Endothelial cell of umbilical vein (primary cell): ENCODE data around the gene MAP3K19. TPM values are rescaled to one million over a fixed set of nuclear protein-coding genes. Genes with fewer than 3 reads are reported as not detected.

Experiments used
- BruUV-seq: library from RNA; stranded (reverse); fragments of 400-500 nt; replicated peaks from 2 replicates; lab custom pipeline; 2021; lab: Mats Ljungman, UMichigan
- CTCF ChIA-PET: fragments of 300-600, 350-600 bp; sonication (Branson Sonifier 250); formaldehyde crosslinking; loops from one replicate; lab custom pipeline; 2021; ENCODE audit warnings: antibody characterized with exemption, inconsistent platforms; lab: Charles Lee
- POLR2A ChIA-PET: fragments of 300-600, 350-600 bp; sonication (Branson Sonifier 250); formaldehyde crosslinking; loops from one replicate; lab custom pipeline; 2021; ENCODE audit warnings: antibody characterized with exemption, inconsistent platforms; lab: Charles Lee
- DNase-seq: peaks from one replicate; pipeline ENCODE4 v3.0.0-alpha.2; 2011; ENCODE audit warnings: low read depth, low spot score
- FAIRE-seq: peaks from 2 replicates; lab custom pipeline; 2011; peaks lifted over from hg19 to GRCh38; lab: Jason Lieb, UNC
- H2AFZ ChIP-seq: 2 replicates; pipeline ENCODE4 v1.6.0; 2012; ENCODE audit warnings: low read depth, low read length, control low read depth, inconsistent platforms
- H3K27ac ChIP-seq: 2 replicates; pipeline ENCODE4 v1.5.1; 2011; ENCODE audit warnings: low read depth, mild to moderate bottlenecking, control low read depth, low read length, moderate library complexity; ENCODE audit not compliant: insufficient read depth
- H3K27me3 ChIP-seq, 2 experiments: 2 replicates each; pipeline versions ENCODE4 v1.6.0 to v1.6.1; 2011; ENCODE audit warnings: low read length in 2 of 2, mixed read lengths in 1 of 2; ENCODE audit not compliant: control insufficient read depth in 2 of 2, insufficient read depth in 2 of 2
- H3K36me3 ChIP-seq, 2 experiments: 2 replicates in 1 of 2; 3 replicates in 1 of 2; pipeline ENCODE4 v1.5.1; 2011; ENCODE audit warnings: low read length in 2 of 2, mild to moderate bottlenecking in 1 of 2, moderate library complexity in 1 of 2; ENCODE audit not compliant: control insufficient read depth in 2 of 2, insufficient read depth in 2 of 2; ENCODE audit errors: extremely low read depth in 1 of 2
- H3K4me1 ChIP-seq: 3 replicates; pipeline ENCODE4 v1.5.1; 2011; ENCODE audit warnings: mild to moderate bottlenecking, low read length; ENCODE audit not compliant: control insufficient read depth, insufficient read depth; ENCODE audit errors: extremely low read depth
- H3K4me2 ChIP-seq: 2 replicates; pipeline ENCODE4 v1.6.1; 2011; ENCODE audit warnings: low read length, control low read depth, mixed read lengths; ENCODE audit not compliant: insufficient read depth
- H3K4me3 ChIP-seq, 3 experiments: fragments of 200-600 bp in 1 of 3; sonication (generic), shearing (Covaris generic) in 1 of 3; replicated peaks in 1 of 3; 2 replicates each; pipeline ENCODE4 v1.5.1; 2011 to 2016; ENCODE audit warnings: control low read depth in 3 of 3, low read length in 3 of 3, mild to moderate bottlenecking in 2 of 3, inconsistent platforms in 1 of 3, low read depth in 1 of 3, moderate library complexity in 1 of 3; ENCODE audit not compliant: insufficient read depth in 1 of 3
- H3K79me2 ChIP-seq: 2 replicates; pipeline ENCODE4 v1.6.0; 2012; ENCODE audit warnings: low read length, inconsistent platforms; ENCODE audit not compliant: control insufficient read depth, insufficient read depth
- H3K9ac ChIP-seq: replicated peaks from 2 replicates; pipeline ENCODE3; 2011; ENCODE audit warnings: low read length, control low read depth; ENCODE audit not compliant: insufficient read depth; ENCODE audit errors: extremely low read depth
- H3K9me1 ChIP-seq: replicated peaks from 3 replicates; pipeline ENCODE4 v1.6.0; 2011; ENCODE audit warnings: mild to moderate bottlenecking, low read length; ENCODE audit not compliant: control insufficient read depth, insufficient read depth; ENCODE audit errors: extremely low read depth
- H3K9me3 ChIP-seq: replicated peaks from 2 replicates; pipeline ENCODE4 v1.5.1; 2012; ENCODE audit warnings: low read length, inconsistent platforms; ENCODE audit not compliant: control insufficient read depth, insufficient read depth
- H4K20me1 ChIP-seq: replicated peaks from 2 replicates; pipeline ENCODE3; 2011; ENCODE audit warnings: mild to moderate bottlenecking, low read length; ENCODE audit not compliant: control insufficient read depth, insufficient read depth; ENCODE audit errors: extremely low read depth
- EZH2 ChIP-seq: IDR thresholded peaks from 2 replicates; pipeline ENCODE4 v1.6.1; 2012; ENCODE audit warnings: borderline replicate concordance, low read depth, mild to moderate bottlenecking, moderate library complexity, low read length, inconsistent platforms; ENCODE audit not compliant: severe bottlenecking
- FOS ChIP-seq: IDR thresholded peaks from 2 replicates; pipeline ENCODE4 v1.6.1; 2011; ENCODE audit warnings: mild to moderate bottlenecking, low read length, moderate library complexity, borderline replicate concordance; ENCODE audit not compliant: insufficient read depth
- POLR2AphosphoS5 ChIP-seq: IDR thresholded peaks from 2 replicates; pipeline ENCODE4 v1.6.1; 2012; ENCODE audit warnings: low read depth, mild to moderate bottlenecking, control low read depth, low read length, moderate library complexity; ENCODE audit not compliant: insufficient read depth
- dilution Hi-C: fragments of 300-500 bp; cut with MboI; formaldehyde crosslinking; loops from one replicate; pipeline ENCODE4 v1.15.0; 2019; ENCODE audit warnings: low sequenced_read_pairs; ENCODE audit not compliant: extremely low pct_ligation_motif_present
- intact Hi-C: fragments of 100-400 bp; cut with micrococcal nuclease; formaldehyde crosslinking; loops from one replicate; pipeline ENCODE4 v1.10.0; 2022
- polyA plus RNA-seq, 4 experiments: library from polyadenylated mRNA; depleted of rRNA in 3 of 4; stranded (reverse) in 3 of 4; unstranded in 1 of 4; fragments of >200 nt; gene quantifications; 2 replicates each; pipeline versions ENCODE4 v1.2.1 to v1.2.3, GENCODE V29; 2011 to 2012; ENCODE audit warnings: missing spikeins in 1 of 4
- total RNA-seq: library from RNA; stranded (reverse); gene quantifications from 2 replicates; pipeline ENCODE4 v1.2.3, GENCODE V29; 2021
- TF ChIP-seq, protein P1 (sequence below), 2 donors: IDR thresholded peaks; 1 replicate in 1 of 2; 2 replicates in 1 of 2; pipeline ENCODE4 v1.5.1; 2011; ENCODE audit warnings: low read length in 2 of 2, mild to moderate bottlenecking in 2 of 2, moderate library complexity in 2 of 2, control low read depth in 1 of 2, inconsistent platforms in 1 of 2, low read depth in 1 of 2; ENCODE audit not compliant: insufficient read depth in 1 of 2; ENCODE audit errors: extremely low read depth in 1 of 2
- TF ChIP-seq, protein P2 (sequence below): IDR thresholded peaks from 2 replicates; pipeline ENCODE4 v1.6.1; 2011; ENCODE audit not compliant: insufficient read depth, insufficient read length

MAP3K19 gene
- total and polyA plus RNA-seq, 2 donors (not counting 3 experiments of a cell fraction or from before 2014, with no cell fraction given) = not detected

GRCh38 chr2:135094508-135094907 lies 47.3 kb upstream of the MAP3K19 start:
- no peak overlapping the region for H3K4me3 ChIP-seq
- H2AFZ ChIP-seq = no peak overlapping the region
- H3K27ac ChIP-seq = no peak overlapping the region
- intact Hi-C loops (no loop called here), dilution Hi-C loops (no loop called here)
- no peak overlapping the region for H3K9ac ChIP-seq
- H3K9me3 ChIP-seq = no peaks in the 10 kb centered on the region
- no peaks in the 10 kb centered on the region for H4K20me1 ChIP-seq
- BruUV-seq = no TSS peak
- no peak for FAIRE-seq
- ChIA-PET POLR2A (no interaction called here), CTCF (no interaction called here)
- no peak for DNase-seq
- H3K4me1 ChIP-seq = no peaks in the 10 kb centered on the region
- TF ChIP-seq EZH2 = no peak
- TF ChIP-seq, protein P1, sequence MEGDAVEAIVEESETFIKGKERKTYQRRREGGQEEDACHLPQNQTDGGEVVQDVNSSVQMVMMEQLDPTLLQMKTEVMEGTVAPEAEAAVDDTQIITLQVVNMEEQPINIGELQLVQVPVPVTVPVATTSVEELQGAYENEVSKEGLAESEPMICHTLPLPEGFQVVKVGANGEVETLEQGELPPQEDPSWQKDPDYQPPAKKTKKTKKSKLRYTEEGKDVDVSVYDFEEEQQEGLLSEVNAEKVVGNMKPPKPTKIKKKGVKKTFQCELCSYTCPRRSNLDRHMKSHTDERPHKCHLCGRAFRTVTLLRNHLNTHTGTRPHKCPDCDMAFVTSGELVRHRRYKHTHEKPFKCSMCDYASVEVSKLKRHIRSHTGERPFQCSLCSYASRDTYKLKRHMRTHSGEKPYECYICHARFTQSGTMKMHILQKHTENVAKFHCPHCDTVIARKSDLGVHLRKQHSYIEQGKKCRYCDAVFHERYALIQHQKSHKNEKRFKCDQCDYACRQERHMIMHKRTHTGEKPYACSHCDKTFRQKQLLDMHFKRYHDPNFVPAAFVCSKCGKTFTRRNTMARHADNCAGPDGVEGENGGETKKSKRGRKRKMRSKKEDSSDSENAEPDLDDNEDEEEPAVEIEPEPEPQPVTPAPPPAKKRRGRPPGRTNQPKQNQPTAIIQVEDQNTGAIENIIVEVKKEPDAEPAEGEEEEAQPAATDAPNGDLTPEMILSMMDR (IDR thresholded peaks at IDR 0.05; ENCODE audit: extremely low read depth in 1 of 2, insufficient read depth in 1 of 2, low read depth in 1 of 2, low read length in 2 of 2) = no peak
- TF ChIP-seq, protein P2, sequence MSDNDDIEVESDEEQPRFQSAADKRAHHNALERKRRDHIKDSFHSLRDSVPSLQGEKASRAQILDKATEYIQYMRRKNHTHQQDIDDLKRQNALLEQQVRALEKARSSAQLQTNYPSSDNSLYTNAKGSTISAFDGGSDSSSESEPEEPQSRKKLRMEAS = no peak
- TF ChIP-seq POLR2AphosphoS5 = no peak
- no peak for TF ChIP-seq FOS
- no peaks in the 10 kb centered on the region for H3K9me1 ChIP-seq
- H3K36me3 ChIP-seq = peaks cover 2 to 13% of the 10 kb centered on the region in 2 experiments
- peaks cover 4% of the 10 kb centered on the region for H3K79me2 ChIP-seq
- no peak overlapping the region for H3K4me2 ChIP-seq
- H3K27me3 ChIP-seq = no peaks in the 10 kb centered on the region
